Measurements from ENCODE around the gene SALL4.
"Not testable (repeated sequence)": the region's sequence is repeated elsewhere in the genome, so short reads cannot be mapped to it uniquely, and the experiment has no call there.

The SALL4 gene

GRCh38 chr20:51759769-51760510 lies 42.4 kb downstream of the SALL4 start:
- no peak overlapping the region for H3K27ac ChIP-seq
- no peaks in the 10 kb centered on the region for H3K36me3 ChIP-seq

GRCh38 chr20:51758978-51759544 lies 43.3 kb downstream of the SALL4 start:
- Histone ChIP-seq H3K4me1 (ENCODE audit: control insufficient read depth in 1 of 2, insufficient read depth in 1 of 2, low read depth in 1 of 2, low read length in 1 of 2) (peaks cover 8 to 14% of the 10 kb centered on the region in 2 experiments), H3K36me3 (no peaks in the 10 kb centered on the region), H3K27ac (no peak overlapping the region), H3K4me3 (ENCODE audit: low read depth in 1 of 2, low read length in 1 of 2) (no peak overlapping the region), H3K9me3 (no peaks in the 10 kb centered on the region), H3K27me3 (no peaks in the 10 kb centered on the region)
- no peak for TF ChIP-seq CTCF (IDR thresholded peaks at IDR 0.05)

More at GRCh38 chr20:51759769-51760510, 42.4 kb downstream of the SALL4 start:
- no peak overlapping the region for H3K4me3 ChIP-seq (ENCODE audit: low read depth in 1 of 2, low read length in 1 of 2)
- H3K27me3 ChIP-seq: no peaks in the 10 kb centered on the region
- H3K4me1 ChIP-seq (ENCODE audit: control insufficient read depth in 1 of 2, insufficient read depth in 1 of 2, low read depth in 1 of 2, low read length in 1 of 2): peaks cover 16 to 23% of the 10 kb centered on the region in 2 experiments
- no peaks in the 10 kb centered on the region for H3K9me3 ChIP-seq
- TF ChIP-seq CTCF (IDR thresholded peaks at IDR 0.05): no peak

GRCh38 chr20:51757226-51757625 lies 45.1 kb downstream of the SALL4 start:
- no peaks in the 10 kb centered on the region for H3K27me3 ChIP-seq
- peaks cover 0 to 3% of the 10 kb centered on the region in 2 experiments for H3K4me1 ChIP-seq (ENCODE audit: control insufficient read depth in 1 of 2, insufficient read depth in 1 of 2, low read depth in 1 of 2, low read length in 1 of 2)
- no peaks in the 10 kb centered on the region for H3K9me3 ChIP-seq
- no peak overlapping the region for H3K4me3 ChIP-seq (ENCODE audit: low read depth in 1 of 2, low read length in 1 of 2)
- no peak for TF ChIP-seq CTCF (IDR thresholded peaks at IDR 0.05)
- H3K36me3 ChIP-seq: no peaks in the 10 kb centered on the region
- H3K27ac ChIP-seq: no peak overlapping the region

GRCh38 chr20:51756653-51757052 lies 45.7 kb downstream of the SALL4 start:
- TF ChIP-seq CTCF (IDR thresholded peaks at IDR 0.05): no peak
- Histone ChIP-seq H3K9me3 (no peaks in the 10 kb centered on the region), H3K36me3 (no peaks in the 10 kb centered on the region), H3K27ac (no peak overlapping the region), H3K4me3 (ENCODE audit: low read depth in 1 of 2, low read length in 1 of 2) (no peak overlapping the region), H3K27me3 (no peaks in the 10 kb centered on the region), H3K4me1 (ENCODE audit: control insufficient read depth in 1 of 2, insufficient read depth in 1 of 2, low read depth in 1 of 2, low read length in 1 of 2) (peaks cover 0 to 3% of the 10 kb centered on the region in 2 experiments)

GRCh38 chr20:51753220-51753619 lies 49.1 kb downstream of the SALL4 start:
- not testable (repeated sequence) for H3K9me3 ChIP-seq; H3K4me3 ChIP-seq (ENCODE audit: low read depth in 1 of 2, low read length in 1 of 2); H3K27ac ChIP-seq; H3K36me3 ChIP-seq; H3K4me1 ChIP-seq (ENCODE audit: control insufficient read depth in 1 of 2, insufficient read depth in 1 of 2, low read depth in 1 of 2, low read length in 1 of 2); H3K27me3 ChIP-seq

- Histone ChIP-seq H3K36me3 (no peaks in the 10 kb centered on the region), H3K27me3 (no peaks in the 10 kb centered on the region), H3K27ac (no peak overlapping the region), H3K9me3 (no peaks in the 10 kb centered on the region), H3K4me3 (ENCODE audit: low read depth in 1 of 2, low read length in 1 of 2) (no peak overlapping the region), H3K4me1 (ENCODE audit: control insufficient read depth in 1 of 2, insufficient read depth in 1 of 2, low read depth in 1 of 2, low read length in 1 of 2) (no peaks in the 10 kb centered on the region)
- no peak for TF ChIP-seq CTCF (IDR thresholded peaks at IDR 0.05)
These were observed 49.9 kb downstream of the SALL4 start for GRCh38 chr20:51752343-51752951.
